AG04450 (cell line): ENCODE measurements around the gene GCNT2. TPM values are rescaled to one million over a fixed set of nuclear protein-coding genes. Genes with fewer than 3 reads are reported as not detected.

Source experiments
- CTCF ChIA-PET: fragments of 300-600, 350-600 bp; formaldehyde crosslinking; extraction: SDS; loops from one replicate; lab custom pipeline; 2022; ENCODE audit warnings: antibody characterized with exemption, inconsistent platforms; lab: Charles Lee
- POLR2A ChIA-PET: fragments of 350-600 bp; formaldehyde crosslinking; extraction: SDS; loops from one replicate; lab custom pipeline; 2021; ENCODE audit warnings: antibody characterized with exemption, inconsistent platforms; lab: Yijun Ruan, JAX
- DNase-seq: peaks from one replicate; pipeline ENCODE4 v3.0.0-alpha.2; 2011; ENCODE audit warnings: low read depth, low spot score
- H3K27ac ChIP-seq: one replicate; pipeline ENCODE4 v1.5.1; 2012; ENCODE audit warnings: low read depth, low read length, control low read depth
- H3K27me3 ChIP-seq: one replicate; pipeline ENCODE4 v1.6.0; 2012; ENCODE audit warnings: low read length; ENCODE audit not compliant: control insufficient read depth, insufficient read depth
- H3K4me3 ChIP-seq: 2 replicates; pipeline ENCODE4 v1.5.1; 2011; ENCODE audit warnings: mild to moderate bottlenecking, low read depth, low read length, control low read depth
- H3K9me3 ChIP-seq: 2 replicates; pipeline ENCODE4 v1.5.1; 2012; ENCODE audit warnings: low read length; ENCODE audit not compliant: control insufficient read depth, insufficient read depth
- polyA plus RNA-seq: library from polyadenylated mRNA; depleted of rRNA; stranded (reverse); fragments of >200 nt; gene quantifications from 2 replicates; pipeline ENCODE4 v1.2.3, GENCODE V29; 2011
- TF ChIP-seq, protein P1 (sequence below): IDR thresholded peaks from 2 replicates; pipeline ENCODE4 v1.5.1; 2011; ENCODE audit warnings: low read depth, low read length, control low read depth, inconsistent platforms

The GCNT2 gene
- polyA plus RNA-seq, 1 experiment, result 2.5 TPM

DNA sequence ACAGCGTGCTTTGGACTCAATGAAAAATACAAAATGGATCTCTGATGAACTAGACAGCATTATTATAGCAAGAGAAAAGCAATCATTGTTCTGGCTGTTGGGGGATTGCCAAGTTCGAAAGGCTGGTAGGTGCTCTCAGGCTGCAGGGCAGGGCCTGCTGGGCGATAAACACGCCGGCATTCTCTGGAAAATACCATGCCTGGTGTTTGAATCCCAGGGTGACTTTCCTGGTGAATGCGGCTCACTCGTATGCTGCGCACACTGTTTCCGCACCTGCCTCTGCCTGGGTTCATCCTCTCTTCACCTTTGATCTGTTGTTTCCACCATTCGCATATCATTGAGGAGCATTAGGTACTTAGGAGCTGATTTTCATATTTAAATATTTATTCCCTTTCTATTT lies 37.4 kb downstream of the GCNT2 start:
- POLR2A ChIA-PET, result no interaction called here
- no peaks in the 10 kb centered on the region for H3K9me3 ChIP-seq

DNA sequence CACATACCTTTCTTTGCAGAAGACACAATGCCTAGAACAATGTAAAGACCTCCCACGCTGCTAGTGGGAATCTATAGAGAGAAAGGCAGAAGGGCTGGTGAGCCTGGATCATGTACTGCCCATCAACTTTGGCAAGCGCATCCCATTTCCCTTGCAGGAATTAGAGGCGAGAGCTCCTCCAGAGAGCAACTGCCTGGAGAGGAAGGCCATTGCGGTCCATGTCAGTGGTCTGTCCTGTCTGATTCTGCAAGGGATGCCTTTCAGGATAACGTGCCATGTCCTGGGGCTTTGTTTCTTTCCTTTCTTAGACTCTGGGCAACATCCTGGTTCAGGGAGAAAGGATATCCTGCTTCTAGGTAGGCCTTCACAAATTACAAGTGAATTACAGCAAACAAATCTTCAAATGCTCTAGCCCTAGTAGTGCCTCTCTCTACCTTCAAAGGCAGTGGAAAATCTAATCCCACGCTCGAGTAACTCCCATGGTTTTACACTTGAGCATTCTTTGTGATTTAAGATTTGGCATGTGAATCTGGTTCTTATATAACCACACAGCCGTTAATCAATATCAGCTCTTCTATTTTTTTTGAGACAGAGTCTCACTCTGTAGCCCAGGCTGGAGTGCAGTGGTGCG lies 38.5 kb downstream of the GCNT2 start:
- ChIA-PET POLR2A (no interaction called here), CTCF (no interaction called here)
- H3K9me3 ChIP-seq, result no peaks in the 10 kb centered on the region
- no peak for DNase-seq
- H3K27me3 ChIP-seq, result no peaks in the 10 kb centered on the region
- H3K4me3 ChIP-seq, result no peak overlapping the region
- TF ChIP-seq, protein P1, sequence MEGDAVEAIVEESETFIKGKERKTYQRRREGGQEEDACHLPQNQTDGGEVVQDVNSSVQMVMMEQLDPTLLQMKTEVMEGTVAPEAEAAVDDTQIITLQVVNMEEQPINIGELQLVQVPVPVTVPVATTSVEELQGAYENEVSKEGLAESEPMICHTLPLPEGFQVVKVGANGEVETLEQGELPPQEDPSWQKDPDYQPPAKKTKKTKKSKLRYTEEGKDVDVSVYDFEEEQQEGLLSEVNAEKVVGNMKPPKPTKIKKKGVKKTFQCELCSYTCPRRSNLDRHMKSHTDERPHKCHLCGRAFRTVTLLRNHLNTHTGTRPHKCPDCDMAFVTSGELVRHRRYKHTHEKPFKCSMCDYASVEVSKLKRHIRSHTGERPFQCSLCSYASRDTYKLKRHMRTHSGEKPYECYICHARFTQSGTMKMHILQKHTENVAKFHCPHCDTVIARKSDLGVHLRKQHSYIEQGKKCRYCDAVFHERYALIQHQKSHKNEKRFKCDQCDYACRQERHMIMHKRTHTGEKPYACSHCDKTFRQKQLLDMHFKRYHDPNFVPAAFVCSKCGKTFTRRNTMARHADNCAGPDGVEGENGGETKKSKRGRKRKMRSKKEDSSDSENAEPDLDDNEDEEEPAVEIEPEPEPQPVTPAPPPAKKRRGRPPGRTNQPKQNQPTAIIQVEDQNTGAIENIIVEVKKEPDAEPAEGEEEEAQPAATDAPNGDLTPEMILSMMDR, result no peak
- no peak overlapping the region for H3K27ac ChIP-seq

More for the DNA sequence above, 37.4 kb downstream of the GCNT2 start:
- TF ChIP-seq, protein P1, result no peak
- H3K27ac ChIP-seq, result no peak overlapping the region
- H3K27me3 ChIP-seq, result no peaks in the 10 kb centered on the region
- no peak for DNase-seq
- H3K4me3 ChIP-seq, result no peak overlapping the region
- CTCF ChIA-PET, result no interaction called here

DNA sequence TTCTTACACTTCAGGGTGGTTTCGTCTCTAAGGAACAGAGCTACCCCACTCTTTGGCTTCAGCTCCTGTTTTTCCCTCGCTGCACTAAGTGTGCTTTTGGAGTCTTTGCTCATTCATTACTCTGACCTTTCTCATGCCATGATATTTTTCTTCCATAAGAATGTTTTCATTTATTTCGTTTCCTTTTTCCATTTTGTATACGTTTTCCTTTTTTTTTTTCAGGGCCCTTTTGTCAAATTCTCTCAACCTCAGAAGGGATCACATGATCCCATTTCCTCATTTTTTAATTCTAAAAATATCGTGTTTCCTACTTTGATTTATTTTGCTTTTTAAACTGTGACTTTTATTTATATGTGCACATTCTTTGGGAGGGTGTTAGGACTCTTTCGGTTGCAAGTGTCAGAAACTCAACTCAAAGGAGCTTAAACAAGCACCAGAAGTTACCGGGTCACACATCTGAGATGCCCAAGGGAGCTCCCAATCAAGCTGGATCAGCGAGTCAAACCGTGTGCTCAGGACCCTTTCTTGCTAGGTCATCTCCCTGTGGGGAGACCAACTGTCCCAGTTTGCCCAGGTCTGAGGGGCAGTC lies 40.6 kb downstream of the GCNT2 start:
- ChIA-PET POLR2A (no interaction called here), CTCF (interaction anchor here (1.0 kb wide), 1 partner anchor 28 kb away, joined by 3 read pairs; no protein-coding TSS in a partner anchor)

DNA sequence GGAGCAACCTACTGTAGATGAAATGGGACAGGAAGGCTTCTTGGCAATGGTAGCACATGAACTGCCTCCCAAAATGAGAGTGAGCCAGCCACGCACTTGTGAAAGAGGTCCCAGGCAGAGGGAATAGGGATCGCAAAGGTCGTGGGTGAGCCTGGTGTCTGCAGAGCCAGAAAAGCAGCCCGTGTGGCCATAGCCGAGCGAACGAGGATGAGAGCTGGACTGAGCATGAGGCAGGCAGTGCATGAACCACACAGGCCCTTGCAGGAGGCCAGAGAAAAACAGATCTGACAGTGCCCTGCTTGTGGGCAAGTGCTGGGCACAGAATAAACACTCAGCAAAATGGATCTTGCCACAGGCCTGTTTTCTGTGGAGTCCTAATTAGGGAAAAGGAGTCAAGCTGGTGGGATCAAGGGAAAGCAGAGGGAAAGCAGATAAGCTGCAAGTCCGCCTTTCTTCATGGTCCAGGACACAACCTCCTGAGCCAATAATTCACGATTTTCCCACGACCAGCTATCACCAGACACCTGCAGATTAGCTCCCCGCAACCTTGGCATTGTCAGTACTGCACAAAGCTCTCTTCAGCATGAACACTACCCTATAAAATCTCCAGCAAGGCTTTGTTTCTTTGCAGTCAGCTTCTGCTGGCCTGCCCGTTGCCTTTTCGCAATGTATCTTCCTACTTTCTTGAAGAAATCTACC lies 44.0 kb downstream of the GCNT2 start:
- H3K27me3 ChIP-seq, result no peaks in the 10 kb centered on the region
- no peak for DNase-seq
- TF ChIP-seq, protein P1, result no peak
- CTCF ChIA-PET, result no interaction called here
- POLR2A ChIA-PET, result no interaction called here
- no peak overlapping the region for H3K27ac ChIP-seq
- H3K9me3 ChIP-seq, result no peaks in the 10 kb centered on the region
- no peak overlapping the region for H3K4me3 ChIP-seq

More for the DNA sequence above, 40.6 kb downstream of the GCNT2 start:
- H3K4me3 ChIP-seq, result no peak overlapping the region
- no peak overlapping the region for H3K27ac ChIP-seq
- no peaks in the 10 kb centered on the region for H3K27me3 ChIP-seq
- DNase-seq, result no peak
- no peaks in the 10 kb centered on the region for H3K9me3 ChIP-seq
- TF ChIP-seq, protein P1, result no peak

DNA sequence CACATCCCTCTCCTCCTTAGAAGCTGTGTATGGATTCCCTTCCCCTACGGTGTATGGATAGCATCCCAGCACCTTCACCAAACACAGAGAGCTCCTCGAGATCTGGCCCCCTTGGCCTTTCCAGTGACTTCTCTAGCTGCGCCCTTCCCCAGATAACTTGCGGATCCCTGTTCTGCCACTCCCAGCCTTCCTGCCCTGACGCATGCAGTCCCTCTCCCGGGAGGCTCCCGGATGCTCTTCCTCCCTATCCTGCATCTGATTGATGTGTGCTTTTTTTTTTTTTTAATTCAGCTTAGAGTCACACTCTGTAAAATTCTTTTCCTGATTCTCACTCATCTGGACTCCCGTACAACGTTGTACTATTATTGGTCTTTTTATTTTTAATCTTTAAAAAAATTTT lies 44.8 kb downstream of the GCNT2 start:
- TF ChIP-seq, protein P1, result no peak
- H3K27ac ChIP-seq, result no peak overlapping the region
- no peak for DNase-seq
- H3K27me3 ChIP-seq, result no peaks in the 10 kb centered on the region
- ChIA-PET CTCF (no interaction called here), POLR2A (no interaction called here)
- H3K9me3 ChIP-seq, result no peaks in the 10 kb centered on the region
- no peak overlapping the region for H3K4me3 ChIP-seq
